Activated CD4-positive, alpha-beta T cell treated with anti-CD3 and anti-CD28 coated beads, Interleukin-2, amount 50 U/mL, for 4 hours (primary cell): ENCODE results near the gene ZMYND19.
"Not testable (repeated sequence)": the region's sequence is repeated elsewhere in the genome, so short reads cannot be mapped to it uniquely, and the experiment has no call there.

Source experiments
- DNase-seq, 2 experiments: peaks; one replicate each; pipeline ENCODE4 v3.0.0-alpha.2; 2020

Gene ZMYND19

DNA sequence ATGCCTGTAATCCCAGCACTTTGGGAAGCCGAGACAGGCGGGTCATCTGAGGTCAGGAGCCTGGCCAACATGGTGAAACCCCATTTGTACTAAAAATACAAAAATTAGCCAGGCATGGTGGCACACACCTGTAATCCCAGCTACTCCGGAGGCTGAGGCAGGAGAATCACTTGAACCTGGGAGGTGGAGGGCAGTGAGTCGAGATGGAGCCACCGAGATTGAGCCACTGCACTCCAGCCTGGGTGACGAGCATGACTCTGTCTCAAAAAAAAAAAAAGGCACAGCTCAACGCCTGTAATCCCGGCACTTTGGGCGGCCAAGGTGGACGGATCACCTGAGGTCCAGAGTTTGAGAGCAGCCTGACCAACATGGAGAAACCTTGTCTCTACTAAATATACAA is 36.7 kb downstream of the ZMYND19 start:
- DNase-seq: not testable (repeated sequence)

DNA sequence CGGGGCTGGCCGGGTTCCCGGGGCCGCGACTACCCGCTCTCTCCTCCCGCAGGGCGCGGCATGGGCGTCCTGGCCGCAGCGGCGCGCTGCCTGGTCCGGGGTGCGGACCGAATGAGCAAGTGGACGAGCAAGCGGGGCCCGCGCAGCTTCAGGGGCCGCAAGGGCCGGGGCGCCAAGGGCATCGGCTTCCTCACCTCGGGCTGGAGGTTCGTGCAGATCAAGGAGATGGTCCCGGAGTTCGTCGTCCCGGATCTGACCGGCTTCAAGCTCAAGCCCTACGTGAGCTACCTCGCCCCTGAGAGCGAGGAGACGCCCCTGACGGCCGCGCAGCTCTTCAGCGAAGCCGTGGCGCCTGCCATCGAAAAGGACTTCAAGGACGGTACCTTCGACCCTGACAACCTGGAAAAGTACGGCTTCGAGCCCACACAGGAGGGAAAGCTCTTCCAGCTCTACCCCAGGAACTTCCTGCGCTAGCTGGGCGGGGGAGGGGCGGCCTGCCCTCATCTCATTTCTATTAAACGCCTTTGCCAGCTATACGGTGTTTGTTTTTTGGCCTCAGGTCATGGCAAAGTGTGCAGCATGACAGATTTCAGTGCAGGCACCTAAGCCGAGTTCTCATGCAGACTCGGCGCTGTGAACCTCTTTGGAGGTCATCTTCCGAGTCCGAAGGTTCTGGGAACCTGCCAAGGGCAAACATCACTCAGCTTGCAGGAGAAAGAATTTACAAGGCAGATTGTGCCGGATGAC is 38.1 kb downstream of the ZMYND19 start:
- DNase-seq: no peak

DNA sequence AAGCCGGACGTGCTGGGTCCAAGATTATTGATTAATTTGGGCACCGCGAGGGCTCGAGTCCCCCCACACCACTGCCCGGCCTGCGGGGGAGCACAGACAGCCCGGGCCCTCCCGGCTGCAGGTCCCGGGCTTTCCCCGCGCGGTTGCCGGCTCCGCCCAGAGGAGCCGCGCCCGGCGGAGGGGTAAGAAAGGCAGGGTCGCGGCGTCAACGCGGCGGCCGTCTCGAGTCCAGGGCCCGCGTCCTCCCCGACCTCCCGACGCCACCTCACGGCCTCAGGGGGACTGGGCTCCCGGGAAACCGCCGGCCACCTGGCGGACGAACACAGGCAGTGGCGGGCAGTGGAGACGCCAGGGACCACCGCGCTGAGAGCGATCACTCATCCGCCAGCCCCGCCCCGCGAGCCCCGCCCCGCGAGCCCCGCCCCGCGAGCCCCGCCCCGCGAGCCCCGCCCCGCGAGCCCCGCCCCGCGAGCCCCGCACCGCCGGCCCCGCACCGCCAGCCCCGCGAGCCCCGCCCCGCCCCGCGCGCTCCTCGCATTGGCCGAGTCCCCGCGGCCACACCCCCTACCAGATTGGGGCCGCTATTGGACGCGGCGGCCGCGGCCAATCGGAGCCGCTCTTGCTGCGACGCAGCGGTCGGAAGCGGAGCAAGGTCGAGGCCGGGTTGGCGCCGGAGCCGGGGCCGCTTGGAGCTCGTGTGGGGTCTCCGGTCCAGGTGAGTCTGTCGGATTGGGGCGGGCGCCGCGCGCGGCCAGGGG is 38.9 kb downstream of the ZMYND19 start, which contains the start of gene MRPL41:
MRPL41 (plus strand) TSS at position 616 of the 758 bp plus-strand sequence. CDS start 203 bp downstream, outside the sequence.
- peak; percentile 80 to 84 for DNase-seq

DNA sequence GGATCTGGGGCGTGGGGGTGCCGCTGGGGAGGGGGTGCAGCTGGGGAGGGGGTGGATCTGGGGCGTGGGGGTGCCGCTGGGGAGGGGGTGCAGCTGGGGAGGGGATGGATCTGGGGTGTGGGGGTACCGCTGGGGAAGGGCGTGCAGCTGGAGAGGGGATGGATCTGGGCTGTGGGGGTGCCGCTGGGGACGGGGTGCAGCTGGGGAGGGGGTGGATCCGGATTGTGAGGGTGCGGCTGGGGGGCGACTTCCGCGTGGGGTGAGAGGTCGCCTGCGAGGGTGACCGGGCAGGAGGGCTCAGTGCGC is 39.4 kb downstream of the ZMYND19 start:
- DNase-seq: not testable (repeated sequence)

DNA sequence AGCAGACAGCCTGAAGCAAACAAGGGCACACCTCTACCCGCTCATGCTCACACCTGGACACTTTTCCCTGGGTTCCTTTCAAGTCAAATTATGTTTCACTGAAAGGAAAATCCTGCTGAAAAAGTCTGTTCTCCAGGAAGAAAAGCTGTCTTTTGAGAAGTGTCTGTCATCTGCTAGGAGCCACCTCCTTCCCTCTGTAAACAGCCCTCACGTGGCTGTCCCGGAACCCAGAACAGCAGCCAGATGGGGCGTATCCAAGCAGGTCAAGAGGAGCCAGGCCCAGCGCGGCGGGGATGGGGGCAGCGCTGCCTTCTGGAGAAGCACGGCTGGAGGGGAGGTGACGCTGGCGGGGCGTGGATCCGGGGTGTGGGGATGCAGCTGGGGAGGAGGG is 40.1 kb downstream of the ZMYND19 start, which contains the start of gene PNPLA7:
PNPLA7 (minus strand) TSS at position 172 of the 391 bp plus-strand sequence. CDS start 205 bp downstream, outside the sequence.
- peak; percentile 30 to 42 for DNase-seq

DNA sequence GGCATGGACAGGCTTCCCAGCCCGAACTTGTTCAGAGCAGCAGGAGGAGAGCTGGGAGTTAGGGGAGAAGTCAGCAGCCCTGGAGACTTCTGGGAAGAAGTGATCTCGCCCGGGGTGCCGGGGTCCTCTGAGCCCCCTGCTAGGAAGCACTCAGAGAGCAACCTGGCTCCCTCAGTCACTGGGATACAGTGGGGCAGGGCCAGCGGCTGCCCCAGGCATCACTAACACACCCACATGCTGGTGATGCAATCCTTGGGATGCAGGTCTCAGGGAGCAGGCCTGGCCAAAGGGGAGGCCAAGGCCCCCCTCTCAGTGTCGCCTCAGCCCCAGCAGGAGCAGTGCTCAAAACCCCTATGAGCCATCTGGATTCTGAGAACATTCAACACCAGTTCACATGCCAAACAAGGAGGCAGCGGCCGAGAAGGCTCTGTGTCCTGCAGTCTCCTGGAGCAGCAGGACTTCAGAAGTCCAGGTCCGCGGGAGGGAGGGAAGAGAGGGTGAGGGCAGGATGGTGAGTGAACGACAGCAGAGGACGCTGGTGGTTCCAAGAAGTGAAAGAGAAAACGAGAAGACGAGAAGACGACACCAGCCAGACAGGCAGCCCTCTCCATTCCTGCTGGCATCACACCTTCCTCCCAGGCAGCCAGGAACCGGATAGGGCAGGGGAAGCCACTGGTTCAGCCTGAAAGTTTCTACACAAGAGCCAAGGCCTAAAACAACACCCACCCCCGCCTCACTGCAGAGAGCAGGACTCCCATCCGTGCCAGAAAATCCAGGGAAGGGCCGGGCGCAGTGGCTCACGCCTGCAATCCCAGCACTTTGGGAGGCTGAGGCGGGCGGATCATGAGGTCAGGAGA is 42.4 kb downstream of the ZMYND19 start:
- no peak for DNase-seq

DNA sequence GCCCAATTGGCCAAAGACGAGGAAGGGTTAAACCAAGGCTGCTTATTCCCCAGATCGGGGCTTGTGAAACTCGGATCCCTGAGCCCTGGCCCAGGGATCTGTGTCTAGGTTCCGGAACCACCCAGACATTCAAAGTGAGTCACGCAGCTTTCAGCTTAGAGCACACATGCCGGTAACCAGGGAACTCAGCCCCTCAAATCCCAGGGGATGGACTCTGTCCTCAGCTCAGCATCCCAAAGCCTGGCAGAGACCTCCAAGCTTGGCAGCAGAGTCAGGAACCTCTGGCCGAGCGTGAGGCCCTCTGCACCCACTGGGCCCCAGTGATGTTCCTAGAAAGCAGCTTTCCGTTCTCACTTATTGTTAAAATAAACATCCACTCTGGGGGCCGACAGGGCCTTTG is 45.2 kb downstream of the ZMYND19 start:
- no peak for DNase-seq

DNA sequence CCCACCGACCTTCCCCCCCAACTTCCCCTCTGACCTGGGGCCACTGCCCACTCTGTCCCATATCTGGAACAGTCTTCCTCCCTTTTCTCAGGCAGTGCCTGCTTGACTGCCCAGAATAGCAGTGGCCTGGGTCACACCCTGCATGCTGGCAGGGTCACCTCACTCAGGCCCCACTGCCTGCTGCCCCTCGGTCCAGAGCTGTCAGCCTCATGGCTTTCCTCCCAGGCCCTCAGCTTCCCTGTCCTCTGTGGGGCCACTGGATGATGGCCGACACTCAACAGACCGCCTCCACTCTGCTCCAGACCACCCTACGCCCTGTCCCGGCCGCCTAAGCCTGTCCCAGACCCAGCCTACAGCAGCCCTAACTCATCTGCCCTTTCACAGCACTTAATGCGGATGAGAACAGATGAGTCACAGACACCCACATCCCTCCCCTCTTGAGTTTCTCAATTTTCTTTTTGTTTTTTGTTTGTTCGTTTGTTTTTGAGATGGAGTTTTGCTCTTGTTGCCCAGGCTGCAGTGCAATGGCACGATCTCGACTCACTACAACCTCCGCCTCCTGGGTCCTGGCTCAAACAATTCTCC is 46.0 kb downstream of the ZMYND19 start:
- DNase-seq: no peak

DNA sequence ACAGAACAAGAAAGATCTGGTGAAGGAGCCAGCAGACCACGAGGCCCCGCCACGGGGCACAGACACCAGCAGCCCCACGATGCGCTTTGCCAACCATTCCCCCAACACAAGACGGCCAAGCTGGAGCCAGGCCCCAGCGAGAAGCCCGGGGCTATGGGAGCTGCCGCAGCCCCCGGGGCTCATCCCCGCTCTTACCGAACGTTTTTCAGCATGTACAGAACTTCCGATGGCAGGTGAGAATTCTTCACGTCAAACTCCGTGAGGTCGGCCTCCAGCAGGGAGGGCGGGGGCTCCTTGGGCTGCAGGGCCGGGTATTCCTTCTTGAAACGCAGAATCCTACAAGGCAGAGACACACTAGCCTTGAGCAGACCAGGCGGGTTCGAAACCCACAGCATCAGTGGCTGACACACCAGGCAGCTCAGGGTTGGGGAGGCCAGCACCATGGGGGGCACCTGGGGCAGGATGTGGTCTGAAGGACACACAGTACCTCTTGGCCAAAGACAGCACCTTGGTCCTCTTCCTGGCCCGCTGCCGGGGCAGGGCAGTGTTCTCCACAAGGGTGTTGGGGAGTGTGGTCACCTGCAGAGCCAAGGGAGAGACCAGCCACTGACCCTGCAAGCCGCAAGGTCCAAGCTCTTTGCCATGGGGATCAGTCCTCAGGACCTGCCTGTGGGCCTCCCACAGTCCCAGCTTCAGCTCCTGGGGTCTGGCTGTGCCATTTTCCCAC is 46.9 kb downstream of the ZMYND19 start:
- no peak for DNase-seq

DNA sequence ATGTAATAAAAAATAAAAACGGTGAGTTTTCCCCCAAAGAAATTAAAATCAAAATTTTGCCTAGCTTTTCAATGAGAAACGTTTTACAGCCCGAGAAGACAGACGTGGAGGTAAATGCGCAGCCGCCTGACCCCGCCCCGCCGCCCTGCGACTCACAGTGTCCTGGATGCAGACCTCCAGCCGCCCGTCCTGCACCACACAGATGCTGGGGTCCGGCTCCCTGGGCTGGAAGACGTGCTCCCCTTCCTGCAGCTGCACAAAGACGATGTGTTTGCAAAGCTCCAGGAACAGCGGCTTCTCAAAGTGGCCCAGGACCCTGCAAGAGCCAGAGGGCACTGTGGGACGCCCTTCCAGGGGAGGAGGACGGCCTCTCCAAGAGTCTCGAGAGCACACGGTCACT is 47.8 kb downstream of the ZMYND19 start:
- DNase-seq: no peak

DNA sequence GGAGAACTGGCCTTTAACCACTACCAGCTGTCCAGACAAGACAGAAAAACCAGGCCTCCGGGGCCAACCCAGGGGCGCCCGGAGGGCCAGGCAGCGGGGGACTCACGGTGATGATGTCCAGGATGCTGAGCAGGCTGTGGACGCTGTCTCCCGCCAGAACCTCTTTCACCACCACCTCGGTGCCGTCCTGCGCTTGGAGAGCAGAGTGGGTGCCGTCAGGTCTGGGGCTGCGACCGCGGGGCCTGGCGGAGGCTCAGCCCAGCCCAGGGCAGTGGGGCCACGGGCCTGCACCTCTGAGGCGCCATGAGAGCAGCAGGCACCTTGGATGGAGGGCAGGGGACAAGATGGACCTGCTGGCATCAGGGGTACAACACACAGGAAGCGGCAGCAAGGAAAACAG is 49.8 kb downstream of the ZMYND19 start:
- no peak for DNase-seq

DNA sequence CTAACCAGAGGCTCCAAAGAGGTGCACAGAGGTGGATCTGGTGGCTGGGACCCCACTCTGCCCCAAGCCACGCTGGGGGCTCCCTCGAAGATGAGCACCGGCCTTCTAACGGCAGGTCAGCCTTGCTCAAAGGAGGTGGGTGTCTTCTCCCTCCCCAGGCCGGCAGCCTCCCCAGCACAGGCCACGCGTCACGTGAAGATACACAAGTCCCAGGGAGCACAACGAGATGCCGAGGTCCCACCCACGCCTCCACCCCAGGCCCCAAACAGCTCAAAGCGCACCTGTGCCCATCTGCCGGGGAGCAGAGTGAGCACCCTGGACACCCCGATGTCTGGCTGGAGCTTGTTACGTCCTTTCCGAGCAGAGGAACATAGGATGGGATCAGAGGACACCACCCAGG is 52.3 kb downstream of the ZMYND19 start:
- DNase-seq: no peak

DNA sequence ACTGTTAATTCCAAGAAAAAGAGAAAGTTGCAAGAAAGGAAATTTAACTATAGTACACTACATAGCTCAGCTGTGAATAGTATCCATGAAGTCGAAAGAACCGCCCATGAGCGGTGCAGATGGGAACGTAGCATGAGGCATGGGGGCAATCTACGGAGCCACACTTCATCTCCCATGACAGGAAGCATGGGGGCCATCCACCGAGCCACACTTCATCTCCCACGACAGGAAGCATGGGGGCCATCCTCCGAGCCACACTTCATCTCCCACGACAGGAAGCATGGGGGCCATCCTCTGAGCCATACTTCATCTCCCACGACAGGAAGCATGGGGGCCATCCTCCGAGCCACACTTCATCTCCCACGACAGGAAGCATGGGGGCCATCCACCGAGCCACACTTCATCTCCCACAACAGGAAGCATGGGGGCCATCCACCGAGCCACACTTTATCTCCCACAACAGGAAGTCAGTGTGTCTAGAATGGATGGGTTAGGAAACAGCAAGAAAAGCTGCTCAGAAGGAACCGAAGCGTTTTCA is 53.6 kb downstream of the ZMYND19 start:
- DNase-seq: not testable (repeated sequence)

DNA sequence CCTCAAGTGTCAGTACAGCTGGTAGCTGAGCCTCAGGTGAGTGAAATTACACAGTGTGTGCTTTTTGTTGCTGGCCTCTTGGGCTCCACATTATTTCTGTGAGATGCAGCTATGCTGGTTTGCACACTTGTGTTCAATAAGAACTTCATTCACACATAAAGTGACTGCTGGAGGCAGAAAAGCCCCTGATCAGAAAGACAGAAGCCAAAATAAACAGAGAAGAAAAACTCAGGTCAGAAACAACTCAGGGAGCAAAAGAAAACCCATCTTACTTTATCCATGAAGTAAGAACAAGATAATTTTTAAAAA is 55.2 kb downstream of the ZMYND19 start:
- DNase-seq: no peak

DNA sequence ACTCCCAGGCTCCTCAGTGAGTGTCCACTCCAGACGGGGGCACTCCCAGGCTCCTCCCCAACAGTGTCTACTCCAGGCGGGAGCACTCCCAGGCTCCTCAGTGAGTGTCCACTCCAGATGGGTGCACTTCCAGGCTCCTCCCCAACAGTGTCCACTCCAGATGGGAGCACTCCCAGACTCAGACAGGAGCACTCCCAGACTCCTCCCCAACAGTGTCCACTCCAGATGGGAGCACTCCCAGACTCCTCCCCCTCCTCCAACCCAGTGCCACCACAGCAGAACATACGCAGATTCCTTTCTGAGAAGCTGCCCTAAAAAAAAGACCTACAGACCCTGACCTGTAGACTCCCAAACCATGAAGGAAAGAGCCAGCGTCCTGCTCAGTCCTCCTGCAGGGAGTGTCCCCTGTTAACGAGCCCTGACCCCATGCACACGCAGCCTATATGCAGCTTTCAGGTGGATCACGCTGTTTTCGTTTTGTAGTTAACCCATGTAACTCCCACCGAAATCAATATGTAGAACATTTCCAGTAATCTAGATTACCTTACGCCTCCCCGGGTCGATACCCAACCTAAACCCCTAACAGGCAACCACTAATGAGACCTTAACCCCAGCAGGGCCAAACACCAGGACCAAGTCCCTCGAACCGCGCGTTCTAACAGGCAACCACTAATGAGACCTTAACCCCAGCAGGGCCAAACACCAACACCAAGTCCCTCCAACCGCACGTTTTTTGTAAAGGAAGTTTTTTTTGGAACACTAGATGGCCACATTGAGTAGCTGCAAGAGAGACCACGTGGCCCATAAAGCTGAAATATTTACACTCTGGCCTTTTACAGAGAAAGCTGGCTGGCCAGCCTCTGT is 55.8 kb downstream of the ZMYND19 start:
- DNase-seq: no peak

DNA sequence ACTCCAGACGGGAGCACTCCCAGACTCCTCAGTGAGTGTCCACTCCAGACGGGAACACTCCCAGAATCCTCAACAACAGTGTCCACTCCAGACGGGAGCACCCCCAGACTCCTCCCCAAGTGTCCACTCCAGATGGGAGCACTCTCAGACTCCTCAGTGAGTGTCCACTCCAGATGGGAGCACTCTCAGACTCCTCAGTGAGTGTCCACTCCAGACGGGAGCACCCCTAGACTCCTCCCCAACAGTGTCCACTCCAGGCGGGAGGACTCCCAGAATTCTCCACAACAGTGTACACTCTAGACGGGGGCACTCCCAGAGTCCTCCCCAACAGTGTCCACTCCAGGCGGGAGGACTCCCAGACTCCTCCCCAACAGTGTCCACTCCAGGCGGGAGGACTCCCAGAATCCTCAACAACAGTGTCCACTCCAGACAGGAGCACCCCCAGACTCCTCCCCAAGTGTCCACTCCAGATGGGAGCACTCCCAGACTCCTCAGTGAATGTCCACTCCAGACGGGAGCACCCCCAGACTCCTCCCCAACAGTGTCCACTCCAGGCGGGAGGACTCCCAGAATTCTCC is 57.3 kb downstream of the ZMYND19 start:
- not testable (repeated sequence) for DNase-seq
